PFSK-1 (cell line): ENCODE data around the gene FOXK1.

ENCODE experiments used
- FOXP2 ChIP-seq: optimal IDR thresholded peaks from 2 replicates; pipeline ENCODE3; 2011; ENCODE audit warnings: borderline replicate concordance, control low read depth, inconsistent platforms; ENCODE audit not compliant: insufficient read depth; ENCODE audit errors: extremely low read length, extremely low read depth
- SIN3A ChIP-seq: IDR thresholded peaks from 2 replicates; pipeline ENCODE4 v1.6.1; 2012; ENCODE audit warnings: mild to moderate bottlenecking, low read length, moderate library complexity, borderline replicate concordance; ENCODE audit not compliant: insufficient read depth

GRCh38 chr7:4807598-4808016, 125.5 kb downstream of the FOXK1 start:
- no peak for TF ChIP-seq FOXP2
- TF ChIP-seq SIN3A, result no peak
